GM12891 (cell line): ENCODE results near the gene TGFB1.

ENCODE experiments used
- PAX5 ChIP-seq: IDR thresholded peaks from 2 replicates; pipeline ENCODE4 v1.6.1; 2011; ENCODE audit warnings: low read length, moderate library complexity, mild to moderate bottlenecking; ENCODE audit not compliant: insufficient read depth, severe bottlenecking
- POLR2A ChIP-seq: IDR thresholded peaks from 2 replicates; pipeline ENCODE4 v1.6.1; 2011; ENCODE audit warnings: low read depth, low read length, control low read depth
- POLR2AphosphoS5 ChIP-seq: IDR thresholded peaks from 2 replicates; pipeline ENCODE4 v1.6.1; 2011; ENCODE audit warnings: low read depth, low read length, control low read depth
- POU2F2 ChIP-seq: IDR thresholded peaks from 2 replicates; pipeline ENCODE4 v1.6.1; 2011; ENCODE audit warnings: low read depth, mild to moderate bottlenecking, control low read depth, low read length, moderate library complexity
- SPI1 ChIP-seq: IDR thresholded peaks from 2 replicates; pipeline ENCODE4 v1.6.1; 2011; ENCODE audit warnings: low read depth, low read length, control low read depth
- TAF1 ChIP-seq: IDR thresholded peaks from 2 replicates; pipeline ENCODE4 v1.6.1; 2011; ENCODE audit warnings: low read depth, low read length, control low read depth

DNA sequence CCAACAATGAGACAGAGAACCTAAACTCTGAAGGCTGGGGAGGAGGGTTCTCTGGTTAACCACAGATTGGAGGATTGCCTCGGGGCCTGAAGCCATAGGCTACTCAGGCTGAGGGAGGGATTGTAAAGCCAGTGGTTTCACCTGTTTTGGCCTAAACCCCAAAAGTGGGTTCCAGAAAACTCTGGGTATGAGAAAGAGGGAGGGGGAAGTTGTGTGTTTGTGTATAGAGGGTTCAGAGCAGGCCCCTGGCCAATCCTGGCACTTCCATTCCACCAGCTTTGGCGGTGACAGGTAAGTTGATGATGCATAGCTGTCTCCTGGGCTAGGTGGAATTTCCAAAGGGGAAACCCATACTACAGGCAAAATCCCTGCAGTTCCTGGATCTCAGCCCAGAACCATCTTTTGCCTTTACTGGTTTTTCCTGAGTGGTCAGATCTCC, 57.3 kb downstream of the TGFB1 start:
- TF ChIP-seq POLR2A (no peak), TAF1 (no peak), POLR2AphosphoS5 (peak; percentile 40; the same call in 1 of the 2 replicates), SPI1 (no peak), PAX5 (no peak), POU2F2 (no peak)
